Right lobe of liver (tissue), 6 donors: ENCODE measurements around the gene FAM131B. TPM values are rescaled to one million over a fixed set of nuclear protein-coding genes. Genes with fewer than 3 reads are reported as not detected.

Experiments
- ATAC-seq, 4 donors: fragments of 200-7000 bp; cut with Tn5 transposase; one replicate each; pipeline ENCODE4 v1.9.1; 2020; ENCODE audit warnings: mild to moderate bottlenecking in 4 of 4, moderate library complexity in 4 of 4
- DNase-seq, 3 donors: peaks; one replicate each; pipeline ENCODE4 v3.0.0-alpha.2; 2020
- H3K27ac ChIP-seq, 3 donors: fragments of 200-600 bp; one replicate each; pipeline ENCODE4 v1.8.0; 2022
- H3K27me3 ChIP-seq, 2 donors: fragments of 200-600 bp; one replicate each; pipeline ENCODE4 v1.8.0; 2022
- H3K36me3 ChIP-seq, 4 donors: fragments of 200-600 bp; sonication (generic) in 1 of 4; one replicate each; pipeline versions ENCODE4 v1.5.1 to v1.8.0; 2017 to 2022; ENCODE audit warnings: control low read depth in 1 of 4
- H3K4me1 ChIP-seq, 4 donors: fragments of 200-600 bp; sonication (generic) in 1 of 4; one replicate each; pipeline versions ENCODE4 v1.5.1 to v1.8.0; 2017 to 2022; ENCODE audit warnings: control low read depth in 1 of 4
- H3K4me3 ChIP-seq, 3 donors: fragments of 200-600 bp; one replicate each; pipeline ENCODE4 v1.8.0; 2022
- H3K9me3 ChIP-seq, 4 donors: fragments of 200-600 bp; sonication (generic) in 1 of 4; one replicate each; pipeline versions ENCODE4 v1.5.1 to v1.8.0; 2017 to 2022; ENCODE audit warnings: control low read depth in 1 of 4
- POLR2A ChIP-seq: fragments of 450-650 bp; IDR thresholded peaks from one replicate; pipeline ENCODE4 v1.6.1; 2017; ENCODE audit warnings: antibody characterized with exemption, mild to moderate bottlenecking
- WGBS: methylation state at CpG from one replicate; pipeline ENCODE4 v1.1.6; 2018; ENCODE audit warnings: low coverage, low lambda C conversion rate; ENCODE audit not compliant: insufficient coverage; ENCODE audit errors: missing lambda C conversion rate; 5-methylcytosine and 5-hydroxymethylcytosine counted together
- intact Hi-C, 2 donors: fragments of 100-400 bp; cut with DNase I; formaldehyde crosslinking; loops; one replicate each; pipeline versions ENCODE4 v1.11.2 to v1.14.1; 2022
- total RNA-seq, 6 experiments: library from RNA; depleted of rRNA in 2 of 6; stranded (reverse); fragments of >200 nt in 2 of 6; fragmentation: NEBNext Ultra II Directional in 3 of 6; extraction: Animal tissue kit (Norgen Biotek cat#: 25700) in 3 of 6; gene quantifications; one replicate each; pipeline versions ENCODE4 v1.1.0 to v1.2.4, GENCODE V29; 2016 to 2023
- TF ChIP-seq, protein P1 (sequence below), 4 donors: fragments of 200-600 bp in 3 of 4; fragments of 450-650 bp in 1 of 4; IDR thresholded peaks; one replicate each; pipeline versions ENCODE4 v1.5.1 to v1.8.0; 2016 to 2022; ENCODE audit warnings: antibody characterized with exemption in 4 of 4, mild to moderate bottlenecking in 2 of 4
- donor health status: DM: no; HTN: yes; CAD: no.
- donor health status: DM: no; HTN: no; CAD: no.
- donor health status: DM: no; HTN: no; CAD: no.
- donor health status: DM: no; HTN: yes; CAD: no.
- donor health status: DM: no; HTN: yes; CAD: no.

The FAM131B gene
- total RNA-seq, 6 experiments from 2014 or later, result 0.05 to 0.51 (median 0.14) TPM

DNA sequence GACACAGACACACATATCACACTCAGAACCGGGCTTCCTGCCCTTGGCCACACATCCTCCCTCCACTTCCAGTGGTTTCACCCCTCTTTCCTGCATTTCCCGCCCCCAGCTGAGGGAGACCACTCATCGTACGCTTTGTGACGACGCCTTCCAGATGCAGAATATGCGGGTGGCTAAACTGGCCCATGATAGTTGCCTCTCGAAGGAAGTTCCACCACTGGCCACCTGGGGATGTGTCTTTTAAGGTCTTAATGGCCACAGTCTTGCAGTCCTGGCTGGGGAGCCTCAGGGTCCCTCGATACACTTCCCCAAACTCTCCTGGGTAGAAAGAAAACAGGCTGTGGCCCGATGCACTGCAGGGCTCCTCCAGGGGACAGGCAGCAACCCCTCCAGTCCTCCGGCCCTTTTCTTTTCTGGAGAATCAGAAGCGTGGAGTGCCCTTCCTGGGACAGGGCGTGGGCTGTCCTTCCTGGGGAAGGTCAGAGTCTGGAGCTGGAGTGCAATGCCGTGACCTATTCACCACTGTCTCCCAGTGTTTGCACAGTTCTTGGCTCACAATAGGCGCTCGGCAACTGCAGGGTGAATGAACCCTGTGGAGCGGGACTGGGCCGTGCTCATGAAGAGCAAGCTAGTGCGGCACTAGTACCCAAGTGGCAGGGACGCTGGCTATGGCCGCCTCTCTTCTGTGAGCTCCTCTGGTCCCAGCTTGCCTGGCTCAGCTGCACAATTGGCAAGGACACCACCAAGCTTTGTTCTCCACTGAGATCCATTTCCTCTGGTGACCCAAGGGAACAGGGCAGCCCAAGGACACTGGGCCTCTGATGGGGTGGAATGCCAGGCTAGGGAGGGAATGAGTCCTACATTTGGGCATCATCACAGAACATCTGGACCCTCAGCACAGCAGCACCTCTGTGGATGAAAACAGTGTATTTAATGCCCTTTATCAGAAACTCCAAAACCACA, 33.0 kb upstream of the FAM131B start:
- WGBS, result 18% methylated on average over 12 of the region's 21 CpGs
- DNase-seq, result peak; percentile 88 to 95 (median 94)

DNA sequence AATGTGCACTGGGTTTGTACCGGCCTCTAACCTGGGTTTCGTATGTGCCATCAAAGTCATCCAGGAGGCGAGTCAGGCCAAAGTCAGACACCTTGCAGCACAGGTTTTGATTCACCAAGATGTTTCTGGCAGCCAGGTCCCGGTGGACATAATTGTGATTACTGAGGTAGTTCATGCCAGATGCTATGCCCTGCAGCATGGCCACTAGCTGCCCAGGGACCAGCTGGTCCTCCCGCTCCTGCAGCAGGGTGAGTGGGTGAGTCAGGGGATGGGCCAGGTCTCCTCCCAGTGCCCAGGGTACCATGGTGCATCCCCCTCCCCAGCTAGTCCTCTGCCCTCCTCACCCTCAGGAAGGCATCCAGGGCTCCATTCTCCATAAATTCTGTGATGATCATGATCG, 32.3 kb upstream of the FAM131B start:
- H3K4me1 ChIP-seq, result peaks cover 0 to 66% (median 36%) of the 10 kb centered on the region in 4 donors
- no peak for ATAC-seq
- intact Hi-C loops, result no loop called here
- 27% methylated on average over 1 of the region's 6 CpGs for WGBS
- H3K9me3 ChIP-seq, result no peaks in the 10 kb centered on the region
- DNase-seq, result no peak
- TF ChIP-seq, protein P1, sequence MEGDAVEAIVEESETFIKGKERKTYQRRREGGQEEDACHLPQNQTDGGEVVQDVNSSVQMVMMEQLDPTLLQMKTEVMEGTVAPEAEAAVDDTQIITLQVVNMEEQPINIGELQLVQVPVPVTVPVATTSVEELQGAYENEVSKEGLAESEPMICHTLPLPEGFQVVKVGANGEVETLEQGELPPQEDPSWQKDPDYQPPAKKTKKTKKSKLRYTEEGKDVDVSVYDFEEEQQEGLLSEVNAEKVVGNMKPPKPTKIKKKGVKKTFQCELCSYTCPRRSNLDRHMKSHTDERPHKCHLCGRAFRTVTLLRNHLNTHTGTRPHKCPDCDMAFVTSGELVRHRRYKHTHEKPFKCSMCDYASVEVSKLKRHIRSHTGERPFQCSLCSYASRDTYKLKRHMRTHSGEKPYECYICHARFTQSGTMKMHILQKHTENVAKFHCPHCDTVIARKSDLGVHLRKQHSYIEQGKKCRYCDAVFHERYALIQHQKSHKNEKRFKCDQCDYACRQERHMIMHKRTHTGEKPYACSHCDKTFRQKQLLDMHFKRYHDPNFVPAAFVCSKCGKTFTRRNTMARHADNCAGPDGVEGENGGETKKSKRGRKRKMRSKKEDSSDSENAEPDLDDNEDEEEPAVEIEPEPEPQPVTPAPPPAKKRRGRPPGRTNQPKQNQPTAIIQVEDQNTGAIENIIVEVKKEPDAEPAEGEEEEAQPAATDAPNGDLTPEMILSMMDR (IDR thresholded peaks at IDR 0.05), result no peak
- no peak for TF ChIP-seq POLR2A
- no peaks in the 10 kb centered on the region for H3K27me3 ChIP-seq
- peaks cover 0 to 17% (median 5%) of the 10 kb centered on the region in 4 donors for H3K36me3 ChIP-seq
- H3K27ac ChIP-seq, result no peak overlapping the region
- no peak overlapping the region for H3K4me3 ChIP-seq

More for the DNA sequence above, 33.0 kb upstream of the FAM131B start:
- H3K4me3 ChIP-seq, result peak overlapping the region in 1 of 3 donors; percentile 17
- H3K27ac ChIP-seq, result peak overlapping the region in 1 of 3 donors; percentile 65
- peaks cover 0 to 10% (median 2%) of the 10 kb centered on the region in 4 donors for H3K36me3 ChIP-seq
- TF ChIP-seq, protein P1 (IDR thresholded peaks at IDR 0.05), result peak in 1 of 4 donors; percentile 20
- no peak for TF ChIP-seq POLR2A
- H3K4me1 ChIP-seq, result peaks cover 0 to 66% (median 36%) of the 10 kb centered on the region in 4 donors
- no peaks in the 10 kb centered on the region for H3K27me3 ChIP-seq
- peak; percentile 80 to 88 (median 83) for ATAC-seq
- no peaks in the 10 kb centered on the region for H3K9me3 ChIP-seq
- intact Hi-C loops, result no loop called here

DNA sequence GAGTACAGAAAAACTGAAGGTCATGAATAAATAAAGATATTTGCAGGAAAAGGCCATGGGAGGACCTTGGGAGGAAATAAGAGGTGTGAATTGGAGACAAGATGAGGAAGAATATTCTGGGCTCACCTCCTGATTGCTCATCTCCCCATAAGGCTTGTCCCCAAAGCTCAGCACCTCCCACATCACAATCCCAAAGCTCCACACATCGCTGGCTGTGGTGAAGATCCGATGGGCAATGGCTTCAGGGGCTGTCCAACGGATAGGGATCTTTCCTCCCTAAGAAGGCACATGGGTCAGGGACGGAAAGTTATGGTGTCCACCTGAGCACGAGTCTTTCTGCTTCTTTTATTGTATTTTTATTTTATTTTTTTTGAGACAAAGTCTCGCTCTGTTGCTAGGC, 31.6 kb upstream of the FAM131B start:
- H3K4me3 ChIP-seq, result no peak overlapping the region
- H3K9me3 ChIP-seq, result no peaks in the 10 kb centered on the region
- TF ChIP-seq, protein P1 (IDR thresholded peaks at IDR 0.05), result no peak
- TF ChIP-seq POLR2A, result no peak
- intact Hi-C loops, result no loop called here
- 87% methylated on average over 6 of the region's 6 CpGs for WGBS
- H3K27ac ChIP-seq, result no peak overlapping the region
- H3K27me3 ChIP-seq, result no peaks in the 10 kb centered on the region
- DNase-seq (no peak), ATAC-seq (no peak)
- H3K36me3 ChIP-seq, result peaks cover 0 to 24% (median 10%) of the 10 kb centered on the region in 4 donors
- peaks cover 0 to 66% (median 36%) of the 10 kb centered on the region in 4 donors for H3K4me1 ChIP-seq

DNA sequence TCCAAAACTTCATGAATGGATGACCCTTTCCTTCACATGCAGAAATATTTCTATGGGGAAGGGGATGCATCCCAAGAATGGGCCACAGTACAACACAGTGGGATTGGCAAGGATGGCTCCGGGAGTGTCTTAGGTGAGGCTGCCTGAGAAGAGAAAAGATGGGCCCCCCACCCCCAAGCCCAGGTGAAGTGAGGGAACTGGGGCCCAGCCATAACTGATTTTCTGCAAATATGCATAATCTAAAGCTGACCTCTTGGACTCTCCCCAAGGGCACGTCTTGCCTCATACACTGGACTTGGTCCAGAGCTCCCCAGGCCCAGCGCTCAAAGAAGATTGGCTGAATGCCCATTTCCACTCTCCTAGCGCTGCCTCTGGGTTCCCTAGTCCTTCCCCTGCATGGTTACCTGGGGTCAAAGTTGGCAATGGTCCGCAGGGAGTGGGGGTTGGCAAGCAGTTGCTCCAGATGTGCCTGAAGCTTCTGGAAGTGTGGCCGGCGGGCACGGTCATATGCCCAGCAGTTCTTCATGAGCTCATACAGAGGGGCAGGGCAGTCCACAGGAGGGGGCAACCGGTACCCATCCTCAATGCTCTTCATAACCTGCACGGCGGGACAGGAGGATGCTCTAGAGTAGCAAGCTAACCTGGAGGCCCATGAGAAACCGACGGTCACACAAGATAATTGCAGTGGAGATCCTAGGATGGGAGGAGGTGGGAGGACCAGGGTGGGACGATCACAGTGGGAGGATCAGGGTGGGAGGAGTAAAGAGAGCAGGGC, 30.9 kb upstream of the FAM131B start:
- H3K9me3 ChIP-seq, result no peaks in the 10 kb centered on the region
- ATAC-seq (peak; percentile 7 to 50 (median 16)), DNase-seq (peak in 2 of 3 donors; percentile 57 to 83)
- 51% methylated on average over 10 of the region's 14 CpGs for whole genome bisulfite sequencing
- H3K36me3 ChIP-seq, result peaks cover 0 to 31% (median 15%) of the 10 kb centered on the region in 4 donors
- H3K27ac ChIP-seq, result peak overlapping the region in 1 of 3 donors; percentile 33
- no peaks in the 10 kb centered on the region for H3K27me3 ChIP-seq
- no peak for TF ChIP-seq POLR2A
- TF ChIP-seq, protein P1 (IDR thresholded peaks at IDR 0.05), result no peak
- intact Hi-C loops, result no loop called here
- peaks cover 0 to 66% (median 36%) of the 10 kb centered on the region in 4 donors for H3K4me1 ChIP-seq
- H3K4me3 ChIP-seq, result no peak overlapping the region
